Eye (tissue), 1 donor: ENCODE results near the gene RNU6-9.

Experiments used
- DNase-seq: peaks from one replicate; pipeline ENCODE4 v3.0.0-alpha.2; 2015

Gene RNU6-9

GRCh38 chr19:919199-920050 lies 26.1 kb downstream of the RNU6-9 start:
- DNase-seq, result peak; percentile 50

GRCh38 chr19:920051-920864 lies 27.0 kb downstream of the RNU6-9 start:
- peak; percentile 51 for DNase-seq

- DNase-seq, result no peak
These were observed 31.3 kb downstream of the RNU6-9 start for GRCh38 chr19:924553-925086.

- no peak for DNase-seq
These were observed 31.8 kb downstream of the RNU6-9 start for GRCh38 chr19:925087-925525.

GRCh38 chr19:925526-926322 lies 32.4 kb downstream of the RNU6-9 start, which contains the start of gene ARID3A:
ARID3A (plus strand) TSS chr19:926035; CDS start chr19:929529, 3,494 bp downstream.
- DNase-seq, result peak; percentile 96

- no peak for DNase-seq
These were observed 33.0 kb downstream of the RNU6-9 start for GRCh38 chr19:926323-926588.

GRCh38 chr19:926589-927350 lies 33.5 kb downstream of the RNU6-9 start:
- DNase-seq, result peak; percentile 69

- DNase-seq, result peak; percentile 61
These were observed 34.1 kb downstream of the RNU6-9 start for GRCh38 chr19:927351-927779.

GRCh38 chr19:927780-928401 lies 34.6 kb downstream of the RNU6-9 start:
- DNase-seq, result no peak

- no peak for DNase-seq
These were observed 35.4 kb downstream of the RNU6-9 start for GRCh38 chr19:928471-929202.

- no peak for DNase-seq
These were observed 36.1 kb downstream of the RNU6-9 start for GRCh38 chr19:929203-929890.

GRCh38 chr19:929891-930258 lies 36.6 kb downstream of the RNU6-9 start:
- DNase-seq, result no peak

- no peak for DNase-seq
These were observed 38.8 kb downstream of the RNU6-9 start for GRCh38 chr19:931860-932647.

GRCh38 chr19:932648-933552 lies 39.6 kb downstream of the RNU6-9 start:
- DNase-seq, result peak; percentile 78

- no peak for DNase-seq
These were observed 40.2 kb downstream of the RNU6-9 start for GRCh38 chr19:933553-933882.

GRCh38 chr19:934197-934840 lies 41.0 kb downstream of the RNU6-9 start:
- no peak for DNase-seq

- DNase-seq, result peak; percentile 44
These were observed 41.7 kb downstream of the RNU6-9 start for GRCh38 chr19:934865-935479.

- DNase-seq, result no peak
These were observed 42.9 kb downstream of the RNU6-9 start for GRCh38 chr19:936175-936546.
